Liver (tissue), 9 donors: Measurements from ENCODE around the gene CUL7. TPM values are rescaled to one million over a fixed set of nuclear protein-coding genes. Genes with fewer than 3 reads are reported as not detected.

Experiments
- DNase-seq: peaks from one replicate; pipeline ENCODE4 v3.0.0-alpha.2; 2017; ENCODE audit warnings: low spot score
- H3K27ac ChIP-seq, 2 donors: one replicate each; pipeline ENCODE4 v1.7.0; 2013; ENCODE audit warnings: inconsistent platforms in 2 of 2, low read length in 2 of 2, control low read depth in 1 of 2, low read depth in 1 of 2, mild to moderate bottlenecking in 1 of 2
- H3K27me3 ChIP-seq, 4 donors: one replicate each; pipeline versions ENCODE4 v1.6.1 to v1.7.0; 2013; ENCODE audit warnings: low read length in 3 of 4, inconsistent platforms in 1 of 4, mild to moderate bottlenecking in 1 of 4, moderate library complexity in 1 of 4; ENCODE audit not compliant: control insufficient read depth in 4 of 4, insufficient read depth in 4 of 4
- H3K36me3 ChIP-seq, 4 donors: one replicate each; pipeline versions ENCODE4 v1.6.1 to v1.7.0; 2013; ENCODE audit warnings: low read length in 3 of 4, mild to moderate bottlenecking in 3 of 4, low read depth in 1 of 4, moderate library complexity in 1 of 4; ENCODE audit not compliant: control insufficient read depth in 4 of 4, insufficient read depth in 3 of 4
- H3K4me1 ChIP-seq, 4 donors: one replicate each; pipeline versions ENCODE4 v1.6.1 to v1.7.0; 2013; ENCODE audit warnings: low read length in 3 of 4, mild to moderate bottlenecking in 3 of 4, moderate library complexity in 1 of 4; ENCODE audit not compliant: control insufficient read depth in 4 of 4, insufficient read depth in 4 of 4
- H3K4me3 ChIP-seq, 3 donors: one replicate each; pipeline versions ENCODE4 v1.6.1 to v1.7.0; 2013; ENCODE audit warnings: low read length in 3 of 3, control low read depth in 1 of 3, low read depth in 1 of 3, mild to moderate bottlenecking in 1 of 3
- H3K9ac ChIP-seq, 2 donors: one replicate each; pipeline ENCODE4 v1.7.0; 2013; ENCODE audit warnings: low read length in 2 of 2, mild to moderate bottlenecking in 2 of 2, moderate library complexity in 2 of 2, control low read depth in 1 of 2, low read depth in 1 of 2
- H3K9me3 ChIP-seq, 4 donors: one replicate each; pipeline versions ENCODE4 v1.6.1 to v1.7.0; 2013; ENCODE audit warnings: low read length in 3 of 4; ENCODE audit not compliant: control insufficient read depth in 4 of 4
- CTCF ChIP-seq: fragments of 150-350 bp; IDR thresholded peaks from 2 replicates; pipeline ENCODE4 v1.5.1; 2017; ENCODE audit warnings: improper control_type of control experiment, low read depth, low read length; ENCODE audit not compliant: missing input control
- FOXA1 ChIP-seq: IDR thresholded peaks from 2 replicates; pipeline ENCODE4 v1.6.1; 2016; ENCODE audit warnings: antibody characterized with exemption
- FOXA2 ChIP-seq: IDR thresholded peaks from 2 replicates; pipeline ENCODE4 v1.6.1; 2016; ENCODE audit warnings: antibody characterized with exemption
- GABPA ChIP-seq, 2 donors: IDR thresholded peaks in 1 of 2; conservative IDR thresholded peaks in 1 of 2; 2 replicates each; pipeline ENCODE4 v1.6.1; 2016; ENCODE audit warnings: antibody characterized with exemption in 2 of 2, mild to moderate bottlenecking in 1 of 2, moderate library complexity in 1 of 2
- HNF4A ChIP-seq, 2 donors: conservative IDR thresholded peaks; 2 replicates each; pipeline ENCODE4 v1.6.1; 2016; ENCODE audit warnings: antibody characterized with exemption in 2 of 2, mild to moderate bottlenecking in 2 of 2
- HNF4G ChIP-seq: IDR thresholded peaks from 2 replicates; pipeline ENCODE4 v1.6.1; 2016; ENCODE audit warnings: antibody characterized with exemption
- JUND ChIP-seq, 2 donors: IDR thresholded peaks; 2 replicates each; pipeline ENCODE4 v1.6.1; 2016; ENCODE audit warnings: antibody characterized with exemption in 2 of 2
- MAX ChIP-seq: IDR thresholded peaks from 2 replicates; pipeline ENCODE4 v1.6.1; 2016; ENCODE audit warnings: antibody characterized with exemption
- RAD21 ChIP-seq, 2 donors: IDR thresholded peaks; 2 replicates each; pipeline ENCODE4 v1.6.1; 2016; ENCODE audit warnings: antibody characterized with exemption in 2 of 2, mild to moderate bottlenecking in 2 of 2
- REST ChIP-seq: IDR thresholded peaks from 2 replicates; pipeline ENCODE4 v1.6.1; 2016; ENCODE audit warnings: antibody characterized with exemption, mild to moderate bottlenecking
- RXRA ChIP-seq, 2 donors: IDR thresholded peaks; 2 replicates each; pipeline ENCODE4 v1.6.1; 2017 to 2018; ENCODE audit warnings: antibody characterized with exemption in 2 of 2, mild to moderate bottlenecking in 1 of 2
- TAF1 ChIP-seq: conservative IDR thresholded peaks from 2 replicates; pipeline ENCODE4 v1.6.1; 2016; ENCODE audit warnings: antibody characterized with exemption, mild to moderate bottlenecking
- YY1 ChIP-seq: IDR thresholded peaks from 2 replicates; pipeline ENCODE4 v1.6.1; 2016; ENCODE audit warnings: antibody characterized with exemption, mild to moderate bottlenecking
- ZBTB33 ChIP-seq: IDR thresholded peaks from 2 replicates; pipeline ENCODE4 v1.6.1; 2016; ENCODE audit warnings: antibody characterized with exemption
- WGBS: extraction: QIAGEN DNeasy Blood & Tissue Kit; methylation state at CpG from one replicate; pipeline ENCODE4 v1.1.7; 2013; 5-methylcytosine and 5-hydroxymethylcytosine counted together
- polyA plus RNA-seq, 2 donors: library from polyadenylated mRNA; stranded (reverse) in 1 of 2; unstranded in 1 of 2; fragments of 200-250 nt in 1 of 2; fragments of >200 nt in 1 of 2; fragmentation: Nextera tagmentation in 1 of 2; extraction: Ambion mirVana in 1 of 2; gene quantifications; one replicate each; pipeline versions ENCODE4 v1.2.1 to v1.2.3, GENCODE V29; 2013 to 2015
- total RNA-seq, 2 donors: library from RNA; depleted of rRNA; stranded (reverse); fragments of >200 nt; gene quantifications; one replicate each; pipeline ENCODE4 v1.2.3, GENCODE V29; 2014
- donor health status: healthy.
- donor health status: healthy.
- donor health status: healthy.
- donor health status: healthy.
- donor health status: healthy.

The CUL7 gene
- total and polyA plus RNA-seq, 4 donors: 2.2 to 10.4 (median 7.7) TPM

- H3K9me3 ChIP-seq: no peaks in the 10 kb centered on the region
- no peak for DNase-seq
- no peak overlapping the region for H3K4me3 ChIP-seq
- H3K27ac ChIP-seq: no peak overlapping the region
- peaks cover 2 to 12% (median 8%) of the 10 kb centered on the region in 4 donors for H3K4me1 ChIP-seq
- 96% methylated on average over 9 of the region's 9 CpGs for WGBS
- no peak overlapping the region for H3K9ac ChIP-seq
- H3K36me3 ChIP-seq: peaks cover 0 to 52% (median 36%) of the 10 kb centered on the region in 4 donors
- TF ChIP-seq RAD21 (IDR thresholded peaks at IDR 0.05) (no peak), ZBTB33 (no peak)
- H3K27me3 ChIP-seq: no peaks in the 10 kb centered on the region
Observed at GRCh38 chr6:43037706-43038105, 15.9 kb downstream of the CUL7 start.

GRCh38 chr6:43037197-43037596, 16.5 kb downstream of the CUL7 start:
- WGBS: 85% methylated on average over 5 of the region's 5 CpGs
- peaks cover 2 to 12% (median 8%) of the 10 kb centered on the region in 4 donors for H3K4me1 ChIP-seq
- no peaks in the 10 kb centered on the region for H3K27me3 ChIP-seq
- DNase-seq: no peak
- H3K9me3 ChIP-seq: no peaks in the 10 kb centered on the region
- H3K9ac ChIP-seq: no peak overlapping the region
- H3K36me3 ChIP-seq: peaks cover 0 to 52% (median 34%) of the 10 kb centered on the region in 4 donors
- H3K4me3 ChIP-seq: no peak overlapping the region
- TF ChIP-seq HNF4G (no peak), YY1 (no peak), RXRA (IDR thresholded peaks at IDR 0.05) (no peak), RAD21 (IDR thresholded peaks at IDR 0.05) (no peak), HNF4A (conservative IDR thresholded peaks at IDR 0.05) (no peak), MAX (no peak), ZBTB33 (no peak), FOXA1 (no peak), GABPA (IDR thresholded peaks at IDR 0.05 in 1 of 2, conservative IDR thresholded peaks at IDR 0.05 in 1 of 2) (no peak), JUND (IDR thresholded peaks at IDR 0.05) (no peak), FOXA2 (no peak), REST (no peak), CTCF (no peak), TAF1 (no peak)
- no peak overlapping the region for H3K27ac ChIP-seq
